Neural cell (in vitro differentiated cells): ENCODE results near the gene AP4S1. TPM values are rescaled to one million over a fixed set of nuclear protein-coding genes. Genes with fewer than 3 reads are reported as not detected.
"Not testable (repeated sequence)": the region's sequence is repeated elsewhere in the genome, so short reads cannot be mapped to it uniquely, and the experiment has no call there.

Source experiments
- H2AFZ ChIP-seq: fragments of 200-600, 300-800 bp; sonication (generic), shearing (Covaris generic); 2 replicates; pipeline ENCODE4 v1.6.0; 2014; ENCODE audit warnings: low read depth, mild to moderate bottlenecking, antibody characterized with exemption, low read length, moderate library complexity
- H3F3A ChIP-seq: fragments of 200-600 bp; shearing (Covaris generic); 2 replicates; pipeline ENCODE4 v1.6.1; 2016; ENCODE audit warnings: mild to moderate bottlenecking, moderate library complexity, mixed read lengths, antibody characterized with exemption, low read length; ENCODE audit not compliant: insufficient read depth, poor library complexity, severe bottlenecking
- H3K27ac ChIP-seq: fragments of 200-600, 300-800 bp; sonication (generic), shearing (Covaris generic); 2 replicates; pipeline ENCODE4 v1.5.1; 2014; ENCODE audit warnings: mild to moderate bottlenecking, low read length, moderate library complexity
- H3K27me3 ChIP-seq: fragments of 300-800, 200-600 bp; sonication (generic), shearing (Covaris generic); 2 replicates; pipeline ENCODE4 v1.6.0; 2014; ENCODE audit warnings: mild to moderate bottlenecking, low read depth, low read length, moderate library complexity; ENCODE audit not compliant: insufficient read depth
- H3K36me3 ChIP-seq: fragments of 300-800, 200-600 bp; sonication (generic), shearing (Covaris generic); 2 replicates; pipeline ENCODE4 v1.5.1; 2014; ENCODE audit warnings: mild to moderate bottlenecking, antibody characterized with exemption, low read length, moderate library complexity; ENCODE audit not compliant: insufficient read depth
- H3K4me2 ChIP-seq: fragments of 300-800, 200-600 bp; sonication (generic), shearing (Covaris generic); 2 replicates; pipeline ENCODE4 v1.6.0; 2014; ENCODE audit warnings: mild to moderate bottlenecking, low read length
- H3K4me3 ChIP-seq: fragments of 300-800, 200-600 bp; sonication (generic), shearing (Covaris generic); 2 replicates; pipeline ENCODE4 v1.5.1; 2014; ENCODE audit warnings: mild to moderate bottlenecking, low read length, moderate library complexity
- H3K79me2 ChIP-seq: fragments of 200-600 bp; shearing (Covaris generic); replicated peaks from 2 replicates; pipeline ENCODE4 v1.6.0; 2014; ENCODE audit warnings: mild to moderate bottlenecking, low read length, moderate library complexity; ENCODE audit not compliant: insufficient read depth
- H3K9ac ChIP-seq: fragments of 300-800, 200-600 bp; sonication (generic), shearing (Covaris generic); 2 replicates; pipeline ENCODE4 v1.6.1; 2016; ENCODE audit warnings: mild to moderate bottlenecking, low read length, mixed read lengths
- H3K9me2 ChIP-seq: fragments of 200-600 bp; shearing (Covaris generic); 2 replicates; pipeline ENCODE4 v1.6.1; 2016; ENCODE audit warnings: mild to moderate bottlenecking, low read length, mixed read lengths; ENCODE audit not compliant: insufficient read depth
- H3K9me3 ChIP-seq: fragments of 200-600, 300-800 bp; sonication (generic), shearing (Covaris generic); 2 replicates; pipeline ENCODE4 v1.6.1; 2016; ENCODE audit warnings: mild to moderate bottlenecking, mixed run types, low read length, moderate library complexity, mixed read lengths
- H4K20me1 ChIP-seq: fragments of 200-600 bp; shearing (Covaris generic); 2 replicates; pipeline ENCODE4 v1.6.1; 2016; ENCODE audit warnings: mild to moderate bottlenecking, mixed run types; ENCODE audit not compliant: insufficient read depth
- CTCF ChIP-seq: fragments of 450-650 bp; IDR thresholded peaks from 2 replicates; pipeline ENCODE4 v1.5.1; 2014; ENCODE audit warnings: antibody characterized with exemption, mild to moderate bottlenecking, moderate library complexity; ENCODE audit not compliant: poor library complexity, severe bottlenecking
- EP300 ChIP-seq: fragments of 450-650 bp; conservative IDR thresholded peaks from 2 replicates; pipeline ENCODE4 v1.6.1; 2014; ENCODE audit warnings: antibody characterized with exemption, mild to moderate bottlenecking, moderate library complexity; ENCODE audit not compliant: poor library complexity, severe bottlenecking
- EZH2 ChIP-seq: fragments of 200-600, 300-800 bp; shearing (Covaris generic), sonication (generic); IDR thresholded peaks from 2 replicates; pipeline ENCODE4 v1.6.1; 2014; ENCODE audit warnings: antibody characterized with exemption, low read length, borderline replicate concordance, mild to moderate bottlenecking; ENCODE audit not compliant: insufficient read depth, poor library complexity, severe bottlenecking
- MXI1 ChIP-seq: fragments of 450-650 bp; conservative IDR thresholded peaks from 2 replicates; pipeline ENCODE4 v1.6.1; 2014; ENCODE audit warnings: antibody characterized with exemption, mild to moderate bottlenecking; ENCODE audit not compliant: poor library complexity, severe bottlenecking
- POLR2AphosphoS5 ChIP-seq: IDR thresholded peaks from 2 replicates; pipeline ENCODE4 v1.6.1; 2012
- RAD21 ChIP-seq: fragments of 450-650 bp; conservative IDR thresholded peaks from 2 replicates; pipeline ENCODE4 v1.6.1; 2014; ENCODE audit warnings: antibody characterized with exemption, mild to moderate bottlenecking, moderate library complexity
- SMC3 ChIP-seq: fragments of 450-650 bp; conservative IDR thresholded peaks from 2 replicates; pipeline ENCODE4 v1.6.1; 2014; ENCODE audit warnings: antibody characterized with exemption, mild to moderate bottlenecking, moderate library complexity; ENCODE audit not compliant: poor library complexity
- TAF1 ChIP-seq: IDR thresholded peaks from 2 replicates; pipeline ENCODE4 v1.6.1; 2012; ENCODE audit warnings: low read depth
- polyA plus RNA-seq: library from polyadenylated mRNA; depleted of rRNA; stranded (reverse); fragments of >200 nt; gene quantifications from 2 replicates; pipeline ENCODE4 v1.2.3, GENCODE V29; 2014
- TF ChIP-seq, protein P1 (sequence below): IDR thresholded peaks from 2 replicates; pipeline ENCODE4 v1.6.1; 2012; ENCODE audit warnings: borderline replicate concordance

AP4S1 gene
- polyA plus RNA-seq, 1 donor from 2014 or later: 20.8 TPM

- not testable (repeated sequence) for H4K20me1 ChIP-seq, H2AFZ ChIP-seq, H3K27ac ChIP-seq, H3K9me3 ChIP-seq, H3K27me3 ChIP-seq, H3K4me3 ChIP-seq, H3K9me2 ChIP-seq, H3K79me2 ChIP-seq, H3F3A ChIP-seq, H3K36me3 ChIP-seq, H3K9ac ChIP-seq, H3K4me2 ChIP-seq
Observed at GRCh38 chr14:31093884-31094839, 68.7 kb downstream of the AP4S1 start.

DNA sequence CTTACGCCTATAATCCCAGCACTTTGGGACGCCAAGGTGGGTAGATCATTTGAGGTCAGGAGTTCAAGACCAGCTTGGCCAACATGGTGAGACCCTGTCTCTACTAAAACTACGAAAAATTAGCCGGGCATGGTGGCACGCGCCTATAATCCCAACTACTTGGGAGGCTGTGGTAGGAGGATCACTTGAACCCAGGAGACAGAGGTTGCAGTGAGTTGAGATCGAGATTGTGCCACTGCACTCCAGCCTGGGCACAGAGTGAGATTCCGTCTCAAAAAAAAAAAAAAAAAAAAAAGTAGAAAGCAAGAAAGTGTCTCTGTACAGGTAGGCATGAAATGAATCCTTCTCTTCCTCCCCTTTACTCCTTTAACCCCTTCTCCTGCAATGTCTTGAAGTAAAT is 70.4 kb downstream of the AP4S1 start:
- H3K4me3 ChIP-seq, H3K9ac ChIP-seq, H3K79me2 ChIP-seq, H3K9me2 ChIP-seq, H3K27ac ChIP-seq, H3K27me3 ChIP-seq, H3F3A ChIP-seq, H3K4me2 ChIP-seq, H4K20me1 ChIP-seq, H3K36me3 ChIP-seq, H2AFZ ChIP-seq, H3K9me3 ChIP-seq: not testable (repeated sequence)

DNA sequence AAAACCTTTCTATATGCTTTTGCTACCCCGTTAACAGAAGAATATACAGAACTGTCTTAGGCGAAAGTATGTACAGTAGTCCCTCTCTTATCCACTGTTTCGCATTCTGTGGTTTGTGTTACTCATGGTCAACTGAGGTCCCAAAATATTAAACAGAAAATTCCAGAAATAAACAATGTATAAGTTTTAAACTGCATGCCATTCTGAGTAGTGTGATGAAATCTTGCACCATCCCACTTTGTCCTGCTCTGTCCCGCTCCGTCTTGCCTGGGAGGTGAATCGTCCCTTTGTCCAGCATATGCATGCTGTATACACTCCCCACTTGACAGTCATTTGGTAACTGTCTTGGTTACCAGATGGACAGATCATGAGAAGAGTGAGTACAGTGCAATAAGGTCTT is 70.8 kb downstream of the AP4S1 start:
- Histone ChIP-seq H3K9me2 (no peaks in the 10 kb centered on the region), H3F3A (no peaks in the 10 kb centered on the region), H2AFZ (no peak overlapping the region), H3K79me2 (no peaks in the 10 kb centered on the region), H3K4me2 (no peak overlapping the region), H3K27ac (no peak overlapping the region), H4K20me1 (no peaks in the 10 kb centered on the region), H3K9ac (no peak overlapping the region), H3K9me3 (no peaks in the 10 kb centered on the region), H3K4me3 (no peak overlapping the region), H3K36me3 (peaks cover 10% of the 10 kb centered on the region), H3K27me3 (no peaks in the 10 kb centered on the region)
- TF ChIP-seq EZH2: no peak
- TF ChIP-seq EP300: no peak
- no peak for TF ChIP-seq POLR2AphosphoS5
- TF ChIP-seq CTCF: no peak
- TF ChIP-seq, protein P1, sequence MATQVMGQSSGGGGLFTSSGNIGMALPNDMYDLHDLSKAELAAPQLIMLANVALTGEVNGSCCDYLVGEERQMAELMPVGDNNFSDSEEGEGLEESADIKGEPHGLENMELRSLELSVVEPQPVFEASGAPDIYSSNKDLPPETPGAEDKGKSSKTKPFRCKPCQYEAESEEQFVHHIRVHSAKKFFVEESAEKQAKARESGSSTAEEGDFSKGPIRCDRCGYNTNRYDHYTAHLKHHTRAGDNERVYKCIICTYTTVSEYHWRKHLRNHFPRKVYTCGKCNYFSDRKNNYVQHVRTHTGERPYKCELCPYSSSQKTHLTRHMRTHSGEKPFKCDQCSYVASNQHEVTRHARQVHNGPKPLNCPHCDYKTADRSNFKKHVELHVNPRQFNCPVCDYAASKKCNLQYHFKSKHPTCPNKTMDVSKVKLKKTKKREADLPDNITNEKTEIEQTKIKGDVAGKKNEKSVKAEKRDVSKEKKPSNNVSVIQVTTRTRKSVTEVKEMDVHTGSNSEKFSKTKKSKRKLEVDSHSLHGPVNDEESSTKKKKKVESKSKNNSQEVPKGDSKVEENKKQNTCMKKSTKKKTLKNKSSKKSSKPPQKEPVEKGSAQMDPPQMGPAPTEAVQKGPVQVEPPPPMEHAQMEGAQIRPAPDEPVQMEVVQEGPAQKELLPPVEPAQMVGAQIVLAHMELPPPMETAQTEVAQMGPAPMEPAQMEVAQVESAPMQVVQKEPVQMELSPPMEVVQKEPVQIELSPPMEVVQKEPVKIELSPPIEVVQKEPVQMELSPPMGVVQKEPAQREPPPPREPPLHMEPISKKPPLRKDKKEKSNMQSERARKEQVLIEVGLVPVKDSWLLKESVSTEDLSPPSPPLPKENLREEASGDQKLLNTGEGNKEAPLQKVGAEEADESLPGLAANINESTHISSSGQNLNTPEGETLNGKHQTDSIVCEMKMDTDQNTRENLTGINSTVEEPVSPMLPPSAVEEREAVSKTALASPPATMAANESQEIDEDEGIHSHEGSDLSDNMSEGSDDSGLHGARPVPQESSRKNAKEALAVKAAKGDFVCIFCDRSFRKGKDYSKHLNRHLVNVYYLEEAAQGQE: no peak
- no peak for TF ChIP-seq MXI1
- TF ChIP-seq RAD21: no peak
- TF ChIP-seq SMC3: no peak
- TF ChIP-seq TAF1: no peak
